Tibial nerve (tissue), 4 donors: ENCODE results near the gene DUOXA2.

Experiments
- EP300 ChIP-seq, 2 donors: sonication (generic); formaldehyde crosslinking; IDR thresholded peaks; one replicate each; pipeline ENCODE4 v1.6.1; 2017; ENCODE audit warnings: antibody characterized with exemption in 2 of 2, mild to moderate bottlenecking in 1 of 2
- POLR2A ChIP-seq, 2 donors: fragments of 450-650 bp; IDR thresholded peaks; one replicate each; pipeline ENCODE4 v1.6.1; 2017; ENCODE audit warnings: antibody characterized with exemption in 2 of 2, mild to moderate bottlenecking in 2 of 2, moderate library complexity in 2 of 2
- TF ChIP-seq, protein P1 (sequence below), 5 experiments: fragments of 200-600 bp in 3 of 5; fragments of 450-650 bp in 2 of 5; sonication (generic) in 3 of 5; IDR thresholded peaks; one replicate each; pipeline ENCODE4 v1.5.1; 2016 to 2019; ENCODE audit warnings: antibody characterized with exemption in 5 of 5, mild to moderate bottlenecking in 3 of 5, moderate library complexity in 2 of 5

DNA sequence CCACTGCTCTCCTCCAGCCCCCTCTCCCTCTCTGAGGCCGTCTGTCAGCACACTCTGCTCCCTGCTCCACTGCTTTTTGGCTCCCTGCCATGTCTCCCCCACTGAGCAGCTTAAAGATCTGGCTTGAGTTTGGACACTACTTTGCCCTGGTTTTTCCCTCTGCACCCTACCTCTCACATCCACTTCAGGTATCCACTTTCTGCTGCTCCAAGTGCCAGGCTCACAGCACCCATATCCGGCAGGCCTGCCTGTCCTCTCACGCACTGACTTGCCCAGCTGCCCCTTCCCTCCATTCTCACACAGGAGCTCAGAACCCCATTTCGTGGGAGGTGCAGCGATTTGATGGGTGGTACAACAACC lies 19.4 kb downstream of the DUOXA2 start:
- TF ChIP-seq, protein P1, sequence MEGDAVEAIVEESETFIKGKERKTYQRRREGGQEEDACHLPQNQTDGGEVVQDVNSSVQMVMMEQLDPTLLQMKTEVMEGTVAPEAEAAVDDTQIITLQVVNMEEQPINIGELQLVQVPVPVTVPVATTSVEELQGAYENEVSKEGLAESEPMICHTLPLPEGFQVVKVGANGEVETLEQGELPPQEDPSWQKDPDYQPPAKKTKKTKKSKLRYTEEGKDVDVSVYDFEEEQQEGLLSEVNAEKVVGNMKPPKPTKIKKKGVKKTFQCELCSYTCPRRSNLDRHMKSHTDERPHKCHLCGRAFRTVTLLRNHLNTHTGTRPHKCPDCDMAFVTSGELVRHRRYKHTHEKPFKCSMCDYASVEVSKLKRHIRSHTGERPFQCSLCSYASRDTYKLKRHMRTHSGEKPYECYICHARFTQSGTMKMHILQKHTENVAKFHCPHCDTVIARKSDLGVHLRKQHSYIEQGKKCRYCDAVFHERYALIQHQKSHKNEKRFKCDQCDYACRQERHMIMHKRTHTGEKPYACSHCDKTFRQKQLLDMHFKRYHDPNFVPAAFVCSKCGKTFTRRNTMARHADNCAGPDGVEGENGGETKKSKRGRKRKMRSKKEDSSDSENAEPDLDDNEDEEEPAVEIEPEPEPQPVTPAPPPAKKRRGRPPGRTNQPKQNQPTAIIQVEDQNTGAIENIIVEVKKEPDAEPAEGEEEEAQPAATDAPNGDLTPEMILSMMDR (IDR thresholded peaks at IDR 0.05), result no peak
- TF ChIP-seq POLR2A (IDR thresholded peaks at IDR 0.05) (no peak), EP300 (IDR thresholded peaks at IDR 0.05) (no peak)
